HFF-Myc (cell line): ENCODE results near the gene PPP1R9A.

ENCODE experiments used
- DNase-seq: peaks from one replicate; pipeline ENCODE4 v3.0.0-alpha.2; 2011; ENCODE audit warnings: low read depth; ENCODE audit errors: extremely low read depth
- H3K4me3 ChIP-seq: replicated peaks from 2 replicates; pipeline ENCODE4 v1.5.1; 2011; ENCODE audit warnings: low read depth, mild to moderate bottlenecking, control low read depth, low read length
- CTCF ChIP-seq: IDR thresholded peaks from 2 replicates; pipeline ENCODE4 v1.5.1; 2012; ENCODE audit warnings: mild to moderate bottlenecking, low read depth, low read length, control low read depth; ENCODE audit errors: missing control alignments

Gene PPP1R9A

GRCh38 chr7:95099106-95099505, 191.7 kb downstream of the PPP1R9A start:
- H3K4me3 ChIP-seq = no peak overlapping the region
- no peak for TF ChIP-seq CTCF
- DNase-seq = no peak

GRCh38 chr7:95101422-95101821, 194.0 kb downstream of the PPP1R9A start:
- no peak for DNase-seq
- TF ChIP-seq CTCF = no peak
- no peak overlapping the region for H3K4me3 ChIP-seq

GRCh38 chr7:95102662-95103061, 195.3 kb downstream of the PPP1R9A start:
- no peak for TF ChIP-seq CTCF
- no peak for DNase-seq
- no peak overlapping the region for H3K4me3 ChIP-seq

GRCh38 chr7:95104739-95105138, 197.3 kb downstream of the PPP1R9A start:
- no peak for DNase-seq
- no peak overlapping the region for H3K4me3 ChIP-seq
- no peak for TF ChIP-seq CTCF

- no peak for TF ChIP-seq CTCF
- H3K4me3 ChIP-seq = no peak overlapping the region
- no peak for DNase-seq
Measured at GRCh38 chr7:95105627-95106026, 198.2 kb downstream of the PPP1R9A start.

GRCh38 chr7:95106401-95106800, 199.0 kb downstream of the PPP1R9A start:
- no peak for TF ChIP-seq CTCF
- DNase-seq = no peak
- H3K4me3 ChIP-seq = no peak overlapping the region

GRCh38 chr7:95110707-95111106, 203.3 kb downstream of the PPP1R9A start:
- no peak for DNase-seq
- H3K4me3 ChIP-seq = no peak overlapping the region
- TF ChIP-seq CTCF = no peak
